ENCODE measurements around the gene ZNF80.

The ZNF80 gene

DNA sequence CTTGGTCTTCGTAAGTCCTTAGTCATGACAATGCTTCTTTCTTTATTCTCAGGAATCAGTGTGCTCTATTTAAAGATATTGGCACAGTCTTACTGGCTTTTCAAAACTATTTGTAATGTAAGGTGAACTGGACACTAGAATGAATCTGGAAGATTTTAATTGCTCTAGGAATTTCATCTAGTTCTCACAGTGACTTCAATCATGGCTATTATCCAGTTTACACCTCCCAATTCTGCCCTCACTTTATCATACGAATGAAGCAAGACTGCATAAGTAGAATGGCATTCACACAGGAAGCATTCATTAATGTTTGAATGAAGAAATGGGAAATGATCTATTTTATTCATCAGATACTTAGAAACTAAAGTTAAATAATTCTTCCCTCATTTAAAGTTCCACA lies 31.8 kb downstream of the ZNF80 start:
- TF ChIP-seq CTCF (IDR thresholded peaks at IDR 0.05; ENCODE audit: low read depth, low read length, missing control alignments) = no peak
- DNase-seq (ENCODE audit: extremely low read depth, low read depth) = no peak
- no peak overlapping the region for H3K4me3 ChIP-seq (replicated peaks; ENCODE audit: low read depth, low read length)

DNA sequence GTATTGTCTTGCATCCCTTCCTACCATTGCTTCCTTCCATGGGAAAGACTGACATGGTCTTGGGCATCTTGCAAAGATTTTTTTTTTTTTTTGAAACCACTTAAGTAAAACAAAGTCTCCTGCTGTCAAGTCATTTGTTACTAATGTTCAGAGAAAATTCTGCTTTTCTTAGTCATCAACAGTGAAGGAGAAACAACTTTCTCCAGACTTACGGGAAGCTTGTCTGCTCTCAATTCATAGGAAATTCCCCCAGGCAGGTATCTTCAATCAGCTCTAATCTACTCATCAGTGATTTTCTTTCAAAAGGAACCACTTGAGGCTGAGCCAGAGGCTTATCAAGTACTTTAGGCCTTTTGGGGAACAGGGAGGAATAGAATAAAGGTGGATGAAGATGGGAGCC lies 42.6 kb downstream of the ZNF80 start:
- H3K4me3 ChIP-seq (replicated peaks; ENCODE audit: low read depth, low read length) = no peak overlapping the region
- no peak for DNase-seq (ENCODE audit: extremely low read depth, low read depth)
- TF ChIP-seq CTCF (IDR thresholded peaks at IDR 0.05; ENCODE audit: low read depth, low read length, missing control alignments) = no peak

DNA sequence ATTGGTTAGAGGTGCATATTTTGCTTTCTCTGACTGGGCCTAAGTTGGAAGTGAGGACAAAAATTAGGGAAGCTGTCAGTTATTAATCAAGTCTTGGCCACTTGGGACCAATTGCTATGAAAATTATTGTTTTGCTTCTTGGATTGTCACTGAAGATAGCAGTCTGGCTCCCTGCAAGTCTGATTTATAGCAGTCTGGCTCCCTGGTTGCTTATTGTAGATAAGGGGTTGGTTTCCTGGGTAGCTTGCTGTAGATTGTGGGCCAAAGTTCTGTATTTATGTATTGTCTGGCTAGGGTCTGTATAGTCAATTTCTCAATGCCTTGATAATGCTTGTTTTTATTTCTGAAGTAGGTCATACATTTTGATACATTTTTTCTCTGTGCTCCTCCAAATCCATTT lies 45.2 kb downstream of the ZNF80 start:
- no peak for DNase-seq (ENCODE audit: extremely low read depth, low read depth)

DNA sequence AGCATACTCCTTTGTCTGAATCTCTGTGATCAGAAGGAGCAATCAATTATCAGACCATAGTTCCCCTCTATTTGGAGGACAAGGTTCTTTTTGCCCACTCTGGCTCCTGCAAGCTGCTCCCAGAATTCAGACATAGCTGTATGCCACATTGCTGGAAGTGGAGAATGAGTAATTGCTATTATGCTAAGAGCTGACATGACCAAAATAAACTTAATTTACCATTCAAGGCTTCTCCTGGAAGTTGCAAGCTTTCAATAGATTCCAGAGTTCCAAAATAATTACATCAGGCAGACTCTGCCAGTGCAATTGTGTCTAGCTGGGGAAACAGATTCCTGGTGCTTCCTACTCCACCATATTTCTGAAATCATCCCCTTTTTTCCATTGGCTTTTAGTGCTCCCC lies 50.9 kb downstream of the ZNF80 start:
- TF ChIP-seq CTCF (IDR thresholded peaks at IDR 0.05; ENCODE audit: low read depth, low read length, missing control alignments) = no peak
- no peak for DNase-seq (ENCODE audit: extremely low read depth, low read depth)
- H3K4me3 ChIP-seq (replicated peaks; ENCODE audit: low read depth, low read length) = no peak overlapping the region

More for the DNA sequence above, 45.2 kb downstream of the ZNF80 start:
- no peak overlapping the region for H3K4me3 ChIP-seq (replicated peaks; ENCODE audit: low read depth, low read length)
- TF ChIP-seq CTCF (IDR thresholded peaks at IDR 0.05; ENCODE audit: low read depth, low read length, missing control alignments) = no peak
